Body of pancreas (tissue), 4 donors: Measurements from ENCODE around the gene MIOX. TPM values are rescaled to one million over a fixed set of nuclear protein-coding genes. Genes with fewer than 3 reads are reported as not detected.
A peak's percentile ranks its signal among the peaks of the same experiment; 100 is the strongest.

Source experiments
- ATAC-seq: fragments of 150-250 bp; one replicate; pipeline ENCODE4 v1.9.1; 2016
- DNase-seq, 4 donors: peaks; one replicate each; pipeline ENCODE4 v3.0.0-alpha.2; 2019
- H3K27ac ChIP-seq, 4 donors: fragments of 200-600 bp; sonication (generic); 1 replicate in 3 of 4; 2 replicates in 1 of 4; pipeline versions ENCODE4 v1.5.1 to v1.6.1; 2016 to 2019; ENCODE audit warnings: mild to moderate bottlenecking in 1 of 4, mixed read lengths in 1 of 4, moderate library complexity in 1 of 4
- H3K27me3 ChIP-seq, 2 donors: fragments of 200-600 bp; sonication (generic); one replicate each; pipeline ENCODE4 v1.6.0; 2016; ENCODE audit warnings: mild to moderate bottlenecking in 1 of 2
- H3K36me3 ChIP-seq, 2 donors: fragments of 200-600 bp; sonication (generic); replicated peaks in 1 of 2; 2 replicates each; pipeline ENCODE4 v1.5.1; 2016; ENCODE audit warnings: low read depth in 2 of 2; ENCODE audit not compliant: insufficient read depth in 1 of 2
- H3K4me1 ChIP-seq: fragments of 200-600 bp; sonication (generic); one replicate; pipeline ENCODE4 v1.6.0; 2016
- H3K4me3 ChIP-seq, 2 donors: fragments of 200-600 bp; sonication (generic); 1 replicate in 1 of 2; 2 replicates in 1 of 2; pipeline ENCODE4 v1.5.1; 2016 to 2019
- H3K9me3 ChIP-seq, 3 donors: fragments of 200-600 bp; sonication (generic); 1 replicate in 2 of 3; 2 replicates in 1 of 3; pipeline ENCODE4 v1.5.1; 2016
- CTCF ChIP-seq, 7 experiments: fragments of 450-650 bp in 4 of 7; fragments of 200-600 bp in 3 of 7; sonication (generic) in 3 of 7; IDR thresholded peaks; one replicate each; pipeline ENCODE4 v1.5.1; 2016 to 2019; ENCODE audit warnings: antibody characterized with exemption in 7 of 7
- POLR2A ChIP-seq, 3 donors: fragments of 450-650 bp; IDR thresholded peaks; one replicate each; pipeline ENCODE4 v1.6.1; 2016; ENCODE audit warnings: antibody characterized with exemption in 3 of 3, mild to moderate bottlenecking in 2 of 3
- WGBS, 2 donors: methylation state at CpG; one replicate each; pipeline ENCODE4 v1.1.5; 2017; 5-methylcytosine and 5-hydroxymethylcytosine counted together
- intact Hi-C: fragments of 100-400 bp; cut with DNase I; formaldehyde crosslinking; loops from one replicate; pipeline ENCODE4 v1.15.1; 2023
- total RNA-seq, 2 donors: library from RNA; depleted of rRNA; stranded (reverse); fragments of >200 nt; gene quantifications; one replicate each; pipeline ENCODE4 v1.1.0, GENCODE V29; 2016

The MIOX gene
- total RNA-seq, 2 donors from 2014 or later = not detected

DNA sequence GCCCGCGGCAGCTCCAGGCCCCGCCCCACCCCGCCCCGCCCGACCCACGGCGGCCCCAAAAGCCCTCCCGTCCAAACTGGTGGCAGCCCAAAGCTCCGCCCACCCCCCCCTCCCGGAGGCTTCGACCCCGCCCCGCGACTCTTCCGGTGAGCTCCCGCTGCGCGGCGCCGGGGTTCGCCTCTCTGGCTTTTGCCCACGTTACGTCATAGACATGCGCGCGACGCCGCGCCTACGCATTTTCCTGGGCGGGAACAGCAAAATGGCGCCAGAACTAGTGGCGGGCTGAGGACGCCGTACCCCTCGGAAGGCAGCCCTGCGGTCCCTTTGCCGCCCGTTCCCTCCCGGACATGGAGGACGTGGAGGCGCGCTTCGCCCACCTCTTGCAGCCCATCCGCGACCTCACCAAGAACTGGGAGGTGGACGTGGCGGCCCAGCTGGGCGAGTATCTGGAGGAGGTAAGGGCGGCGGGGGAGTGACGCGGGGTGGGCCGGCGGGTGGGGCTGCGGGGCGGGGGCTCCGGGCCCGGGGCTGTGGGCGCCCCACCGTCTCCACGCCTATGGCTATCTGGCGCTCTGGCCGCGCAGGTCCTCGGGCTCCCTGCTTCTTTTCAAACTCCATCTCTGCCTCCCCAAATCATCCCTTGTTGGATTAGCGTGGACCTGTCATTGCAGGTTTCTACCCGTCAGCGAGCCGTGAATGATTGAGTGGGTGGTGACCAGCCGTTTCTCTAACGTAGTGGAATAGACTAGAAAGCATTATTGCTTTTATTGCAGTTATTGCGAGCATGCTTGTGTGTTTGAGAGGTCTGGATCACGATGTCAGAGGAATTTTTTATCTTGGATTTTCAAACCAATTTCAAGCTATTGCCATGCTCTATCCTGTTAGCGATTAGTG lies 21.6 kb downstream of the MIOX start, which contains the start of gene NCAPH2:
TSS of gene NCAPH2 (plus strand) at position 234 of the 894 bp plus-strand sequence. CDS start at position 348, 114 bp downstream.
- WGBS, 2 donors = 0 to 1% methylated on average over 11 to 57 of the region's 76 CpGs
- intact Hi-C loops = loop anchor here (10.0 kb wide), 1 partner anchor 263 kb away; the partner anchor contains the start of gene TUBGCP6
- TF ChIP-seq POLR2A (IDR thresholded peaks at IDR 0.05) (peak; percentile 73 to 87 (median 82)), CTCF (IDR thresholded peaks at IDR 0.05) (peak in 2 of 7 experiments; percentile 11 to 31)
- ATAC-seq (peak; percentile 88), DNase-seq (peak; percentile 96 to 98 (median 96))
- peaks cover 38% of the 10 kb centered on the region for H3K4me1 ChIP-seq
- H3K27me3 ChIP-seq = no peaks in the 10 kb centered on the region
- no peaks in the 10 kb centered on the region for H3K9me3 ChIP-seq
- H3K27ac ChIP-seq = peak within 1 kb of the TSS; percentile 90 to 95 (median 92)
- no peaks in the 10 kb centered on the region for H3K36me3 ChIP-seq
- H3K4me3 ChIP-seq = peak within 1 kb of the TSS; percentile 90 to 98

DNA sequence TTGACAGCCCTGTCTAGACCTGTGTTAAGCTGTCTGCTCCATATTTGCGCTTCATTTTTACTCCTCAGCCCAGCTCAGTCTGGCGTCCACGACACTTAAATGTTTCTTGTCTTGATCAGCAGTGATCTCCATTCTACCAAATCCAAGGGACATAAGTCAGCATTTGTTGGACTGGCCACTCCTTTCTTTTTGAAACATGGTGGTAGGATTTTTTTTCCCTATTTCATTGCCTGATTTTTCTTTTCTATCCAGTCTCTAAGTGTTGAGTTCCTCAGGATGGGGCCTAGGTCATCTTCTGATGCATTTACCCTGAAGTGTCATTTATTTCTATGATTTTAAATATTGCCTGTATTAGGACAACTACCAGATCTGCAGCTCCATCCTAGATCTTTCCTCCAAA lies 22.2 kb downstream of the MIOX start:
- intact Hi-C loops = loop anchor here (10.0 kb wide), 1 partner anchor 264 kb away; the partner anchor contains the start of gene TUBGCP6
- no peak for TF ChIP-seq CTCF (IDR thresholded peaks at IDR 0.05)
- no peak for TF ChIP-seq POLR2A (IDR thresholded peaks at IDR 0.05)
- H3K9me3 ChIP-seq = no peaks in the 10 kb centered on the region
- H3K27ac ChIP-seq = peak overlapping the region; percentile 90 to 95 (median 92)
- no peaks in the 10 kb centered on the region for H3K36me3 ChIP-seq
- no peaks in the 10 kb centered on the region for H3K27me3 ChIP-seq
- H3K4me3 ChIP-seq = no peak overlapping the region
- DNase-seq = no peak
- peaks cover 38% of the 10 kb centered on the region for H3K4me1 ChIP-seq
- no peak for ATAC-seq
- WGBS, 2 donors = 12 to 13% methylated on average over 3 of the region's 3 CpGs

GRCh38 chr22:50513175-50513574 lies 26.5 kb downstream of the MIOX start:
- Histone ChIP-seq H3K4me1 (peaks cover 11% of the 10 kb centered on the region), H3K4me3 (no peak overlapping the region), H3K36me3 (no peaks in the 10 kb centered on the region), H3K27me3 (no peaks in the 10 kb centered on the region), H3K9me3 (no peaks in the 10 kb centered on the region), H3K27ac (no peak overlapping the region)
- ATAC-seq = no peak
- 89 to 92% methylated on average over 7 to 15 of the region's 15 CpGs for WGBS, 2 donors
- DNase-seq = no peak
- TF ChIP-seq POLR2A (IDR thresholded peaks at IDR 0.05) (no peak), CTCF (IDR thresholded peaks at IDR 0.05) (no peak)
- intact Hi-C loops = no loop called here

DNA sequence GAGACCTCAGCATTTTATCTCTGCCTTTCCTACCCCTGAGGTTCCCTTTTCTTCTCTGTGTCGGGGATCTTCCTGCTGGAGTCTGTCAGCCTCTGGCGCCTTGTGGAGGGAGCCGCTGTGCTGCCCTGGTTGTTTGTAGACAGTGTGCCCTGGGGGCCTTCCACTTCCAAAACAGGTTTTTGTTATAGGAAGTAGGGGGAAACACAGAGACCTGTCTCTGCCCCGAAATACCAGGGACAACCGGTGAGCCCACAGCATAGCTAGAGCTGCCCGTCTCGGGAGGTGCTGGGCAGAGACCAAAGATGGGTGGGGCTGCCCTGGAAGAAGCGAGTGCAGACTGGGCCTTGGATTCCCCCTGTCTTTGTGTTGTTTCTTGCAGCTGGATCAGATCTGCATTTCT lies 29.4 kb downstream of the MIOX start:
- intact Hi-C loops = no loop called here
- Histone ChIP-seq H3K9me3 (no peaks in the 10 kb centered on the region), H3K27ac (no peak overlapping the region), H3K4me1 (no peaks in the 10 kb centered on the region), H3K4me3 (no peak overlapping the region), H3K36me3 (peaks cover 0 to 5% of the 10 kb centered on the region in 2 donors), H3K27me3 (no peaks in the 10 kb centered on the region)
- DNase-seq = no peak
- WGBS, 2 donors = 93 to 98% methylated on average over 8 of the region's 8 CpGs
- no peak for TF ChIP-seq CTCF (IDR thresholded peaks at IDR 0.05)
- TF ChIP-seq POLR2A (IDR thresholded peaks at IDR 0.05) = no peak
- ATAC-seq = no peak
